IPS-18a (cell line): ENCODE results near the gene ZC2HC1B.

ENCODE experiments used
- H3K27ac ChIP-seq: one replicate; pipeline ENCODE4 v1.5.1; 2013; ENCODE audit warnings: low read length
- H3K27me3 ChIP-seq: one replicate; pipeline ENCODE4 v1.6.1; 2013; ENCODE audit warnings: mild to moderate bottlenecking, low read length; ENCODE audit not compliant: control insufficient read depth, insufficient read depth
- H3K36me3 ChIP-seq: one replicate; pipeline ENCODE4 v1.6.1; 2013; ENCODE audit warnings: low read depth, low read length; ENCODE audit not compliant: control insufficient read depth
- H3K4me1 ChIP-seq: one replicate; pipeline ENCODE4 v1.6.1; 2013; ENCODE audit warnings: low read depth, low read length; ENCODE audit not compliant: control insufficient read depth
- H3K4me3 ChIP-seq: one replicate; pipeline ENCODE4 v1.5.1; 2013; ENCODE audit warnings: low read length
- H3K9ac ChIP-seq: one replicate; pipeline ENCODE4 v1.6.1; 2013; ENCODE audit warnings: mild to moderate bottlenecking, low read length, moderate library complexity
- H3K9me3 ChIP-seq: one replicate; pipeline ENCODE4 v1.6.1; 2013; ENCODE audit warnings: low read depth, low read length; ENCODE audit not compliant: control insufficient read depth

Gene ZC2HC1B

GRCh38 chr6:143982968-143983367 lies 118.7 kb downstream of the ZC2HC1B start:
- no peaks in the 10 kb centered on the region for H3K9me3 ChIP-seq
- no peak overlapping the region for H3K4me3 ChIP-seq
- no peaks in the 10 kb centered on the region for H3K36me3 ChIP-seq
- peaks cover 13% of the 10 kb centered on the region for H3K27me3 ChIP-seq
- no peaks in the 10 kb centered on the region for H3K4me1 ChIP-seq
- H3K9ac ChIP-seq, result no peak overlapping the region
- H3K27ac ChIP-seq, result no peak overlapping the region

GRCh38 chr6:143984666-143985065 lies 120.4 kb downstream of the ZC2HC1B start:
- no peaks in the 10 kb centered on the region for H3K4me1 ChIP-seq
- H3K27me3 ChIP-seq, result peaks cover 17% of the 10 kb centered on the region
- no peak overlapping the region for H3K27ac ChIP-seq
- no peak overlapping the region for H3K9ac ChIP-seq
- H3K9me3 ChIP-seq, result no peaks in the 10 kb centered on the region
- H3K4me3 ChIP-seq, result no peak overlapping the region
- no peaks in the 10 kb centered on the region for H3K36me3 ChIP-seq

GRCh38 chr6:143986463-143987065 lies 122.3 kb downstream of the ZC2HC1B start:
- H3K9ac ChIP-seq, result no peak overlapping the region
- H3K4me3 ChIP-seq, result no peak overlapping the region
- peaks cover 17% of the 10 kb centered on the region for H3K27me3 ChIP-seq
- no peaks in the 10 kb centered on the region for H3K4me1 ChIP-seq
- no peaks in the 10 kb centered on the region for H3K36me3 ChIP-seq
- H3K9me3 ChIP-seq, result no peaks in the 10 kb centered on the region
- no peak overlapping the region for H3K27ac ChIP-seq
